ENCODE measurements around the gene PPP2R2B.
A peak's percentile ranks its signal among the peaks of the same experiment; 100 is the strongest.

The PPP2R2B gene

DNA sequence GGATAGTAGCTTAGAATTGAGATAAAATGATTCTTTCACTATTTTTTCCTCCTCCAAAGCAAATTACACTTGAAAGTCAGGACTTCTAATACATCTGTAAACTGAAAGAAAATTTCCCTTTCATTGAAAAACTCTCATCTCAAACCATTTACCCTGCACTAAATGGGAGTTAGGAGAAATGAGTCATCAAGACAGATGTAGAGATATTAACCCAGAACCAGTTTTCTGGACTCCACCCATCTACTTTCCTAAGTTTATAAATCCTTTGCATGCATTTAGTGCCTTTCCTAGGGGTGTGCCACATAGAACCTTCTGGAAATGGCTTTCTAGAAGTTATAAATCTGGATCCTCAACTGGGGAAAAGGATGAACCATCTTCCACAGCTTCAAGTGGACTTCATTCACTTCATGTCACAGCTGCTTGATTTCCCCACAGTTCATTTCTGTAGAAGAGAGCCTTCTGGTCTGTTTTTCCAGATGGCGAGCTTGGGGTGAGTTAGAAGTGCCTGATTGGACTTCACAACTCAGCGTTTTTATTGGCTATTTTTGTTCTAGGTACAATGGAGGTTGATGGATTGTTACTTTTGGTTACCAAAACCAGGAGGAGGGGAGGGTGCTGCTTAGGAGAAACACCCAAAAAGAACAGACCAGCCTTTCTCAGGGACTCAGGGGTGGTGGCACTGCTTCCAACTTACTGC, 290.1 kb downstream of the PPP2R2B start:
- in situ Hi-C loops (cut with HindIII; ENCODE audit: low sequenced_read_pairs): no loop called here
- peak; percentile 53 for DNase-seq (ENCODE audit: low read depth, low spot score)
- TF ChIP-seq, protein P1, sequence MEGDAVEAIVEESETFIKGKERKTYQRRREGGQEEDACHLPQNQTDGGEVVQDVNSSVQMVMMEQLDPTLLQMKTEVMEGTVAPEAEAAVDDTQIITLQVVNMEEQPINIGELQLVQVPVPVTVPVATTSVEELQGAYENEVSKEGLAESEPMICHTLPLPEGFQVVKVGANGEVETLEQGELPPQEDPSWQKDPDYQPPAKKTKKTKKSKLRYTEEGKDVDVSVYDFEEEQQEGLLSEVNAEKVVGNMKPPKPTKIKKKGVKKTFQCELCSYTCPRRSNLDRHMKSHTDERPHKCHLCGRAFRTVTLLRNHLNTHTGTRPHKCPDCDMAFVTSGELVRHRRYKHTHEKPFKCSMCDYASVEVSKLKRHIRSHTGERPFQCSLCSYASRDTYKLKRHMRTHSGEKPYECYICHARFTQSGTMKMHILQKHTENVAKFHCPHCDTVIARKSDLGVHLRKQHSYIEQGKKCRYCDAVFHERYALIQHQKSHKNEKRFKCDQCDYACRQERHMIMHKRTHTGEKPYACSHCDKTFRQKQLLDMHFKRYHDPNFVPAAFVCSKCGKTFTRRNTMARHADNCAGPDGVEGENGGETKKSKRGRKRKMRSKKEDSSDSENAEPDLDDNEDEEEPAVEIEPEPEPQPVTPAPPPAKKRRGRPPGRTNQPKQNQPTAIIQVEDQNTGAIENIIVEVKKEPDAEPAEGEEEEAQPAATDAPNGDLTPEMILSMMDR (IDR thresholded peaks at IDR 0.05; ENCODE audit: low read depth, low read length): no peak
- H3K4me3 ChIP-seq (ENCODE audit: low read depth, low read length): no peak overlapping the region

DNA sequence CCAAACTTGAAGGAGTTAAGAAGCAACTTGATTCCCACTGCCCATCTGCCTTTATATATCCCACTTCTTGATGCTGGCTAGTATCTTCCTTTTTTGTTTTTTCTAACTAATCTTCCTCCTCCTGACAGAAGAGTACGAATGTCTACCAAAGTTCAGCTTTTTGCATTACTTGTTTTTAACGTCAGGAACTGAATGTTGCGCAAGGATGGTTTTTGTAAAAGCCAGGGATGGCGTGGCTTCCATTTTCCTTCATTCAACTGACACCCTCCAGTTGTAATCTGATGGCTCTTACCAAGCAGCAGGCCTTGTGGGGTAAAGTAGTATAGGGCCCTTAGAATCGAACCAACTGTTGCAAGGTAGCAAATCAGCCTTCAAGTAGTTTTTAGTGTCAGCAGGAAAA, 291.8 kb downstream of the PPP2R2B start:
- TF ChIP-seq, protein P1 (IDR thresholded peaks at IDR 0.05; ENCODE audit: low read depth, low read length): no peak
- DNase-seq (ENCODE audit: low read depth, low spot score): no peak
- no peak overlapping the region for H3K4me3 ChIP-seq (ENCODE audit: low read depth, low read length)
- in situ Hi-C loops (cut with HindIII; ENCODE audit: low sequenced_read_pairs): no loop called here

GRCh38 chr5:146584750-146585149, 293.8 kb downstream of the PPP2R2B start:
- DNase-seq (ENCODE audit: low read depth, low spot score): no peak
- TF ChIP-seq, protein P1 (IDR thresholded peaks at IDR 0.05; ENCODE audit: low read depth, low read length): no peak
- no peak overlapping the region for H3K4me3 ChIP-seq (ENCODE audit: low read depth, low read length)
- in situ Hi-C loops (cut with HindIII; ENCODE audit: low sequenced_read_pairs): no loop called here

DNA sequence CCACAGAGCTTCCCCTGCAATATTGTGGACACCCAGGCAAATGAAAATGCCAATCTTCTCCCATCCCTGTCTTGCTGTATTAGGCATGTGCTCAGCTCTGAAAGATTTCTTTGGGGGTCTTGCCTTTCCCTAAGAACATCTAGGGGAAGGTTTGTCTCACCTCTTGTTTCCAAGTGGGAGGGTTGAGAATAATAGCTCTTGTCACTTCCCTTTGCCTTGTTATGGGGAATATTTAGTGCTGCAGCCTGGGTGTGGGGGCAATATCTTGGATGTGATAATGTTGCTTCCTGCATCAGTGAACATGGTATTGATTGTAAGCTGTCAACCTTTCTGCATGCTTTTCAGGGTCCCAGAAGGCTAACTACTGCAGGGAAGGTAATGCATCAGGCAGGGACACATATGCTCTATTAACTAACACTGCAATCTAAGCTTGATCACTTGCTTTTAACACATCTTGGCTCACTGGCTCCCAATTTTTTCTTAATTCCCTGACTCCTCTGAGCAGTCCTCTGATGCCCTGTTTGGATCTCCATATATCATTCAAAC, 296.4 kb downstream of the PPP2R2B start:
- no peak for DNase-seq (ENCODE audit: low read depth, low spot score)
- TF ChIP-seq, protein P1 (IDR thresholded peaks at IDR 0.05; ENCODE audit: low read depth, low read length): no peak
- H3K4me3 ChIP-seq (ENCODE audit: low read depth, low read length): no peak overlapping the region
- in situ Hi-C loops (cut with HindIII; ENCODE audit: low sequenced_read_pairs): no loop called here

DNA sequence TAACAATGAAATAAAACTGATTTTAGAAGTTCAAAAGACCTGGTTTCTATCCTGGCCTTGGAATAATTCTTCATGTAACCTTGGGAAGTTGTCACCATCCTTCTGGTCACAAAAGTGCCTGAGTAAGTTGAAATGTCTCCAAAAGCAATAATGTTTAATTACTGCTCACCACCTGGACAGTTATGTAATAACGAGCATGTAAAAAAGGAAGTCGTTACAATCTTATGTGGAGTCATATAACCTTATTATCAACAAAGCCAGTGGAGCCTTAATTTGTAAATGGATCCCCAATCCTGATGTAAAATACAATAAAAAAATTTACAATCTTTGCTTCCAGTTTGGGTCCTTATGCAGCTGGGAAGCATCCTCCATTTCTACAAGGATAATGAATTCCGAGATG, 298.3 kb downstream of the PPP2R2B start:
- in situ Hi-C loops (cut with HindIII; ENCODE audit: low sequenced_read_pairs): no loop called here
- H3K4me3 ChIP-seq (ENCODE audit: low read depth, low read length): no peak overlapping the region
- no peak for DNase-seq (ENCODE audit: low read depth, low spot score)
- TF ChIP-seq, protein P1 (IDR thresholded peaks at IDR 0.05; ENCODE audit: low read depth, low read length): no peak

DNA sequence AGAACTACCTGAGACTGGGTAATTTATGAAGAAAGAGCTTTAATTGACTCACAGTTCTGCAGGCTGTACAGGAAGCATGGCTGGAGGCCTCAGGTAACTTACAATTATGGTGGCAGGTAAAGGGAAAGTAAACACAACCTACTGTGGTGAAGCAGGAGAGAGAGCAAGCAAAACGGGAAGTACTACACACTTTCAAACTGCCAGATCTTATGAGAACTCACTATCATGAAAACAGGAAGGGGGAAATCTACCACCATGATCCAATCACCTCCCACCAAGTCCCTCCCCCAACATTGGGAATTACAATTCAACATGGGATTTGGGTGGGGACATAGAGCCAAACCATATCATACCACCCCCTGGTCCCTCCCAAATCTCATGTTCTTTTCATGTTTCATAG, 303.8 kb downstream of the PPP2R2B start:
- TF ChIP-seq, protein P1 (IDR thresholded peaks at IDR 0.05; ENCODE audit: low read depth, low read length): no peak
- in situ Hi-C loops (cut with HindIII; ENCODE audit: low sequenced_read_pairs): no loop called here

More for the DNA sequence above, 303.8 kb downstream of the PPP2R2B start:
- DNase-seq (ENCODE audit: low read depth, low spot score): no peak
- H3K4me3 ChIP-seq (ENCODE audit: low read depth, low read length): no peak overlapping the region
